Neural progenitor cell (in vitro differentiated cells): ENCODE measurements around the gene PYCR2.

ENCODE experiments used
- EZH2 ChIP-seq: fragments of 200-600 bp; sonication (generic); IDR thresholded peaks from 2 replicates; pipeline ENCODE4 v1.6.1; 2017; ENCODE audit warnings: antibody characterized with exemption, mild to moderate bottlenecking, moderate library complexity
- TF ChIP-seq, protein P1 (sequence below): fragments of 200-600 bp; sonication (generic); IDR thresholded peaks from 2 replicates; pipeline ENCODE4 v1.5.1; 2017; ENCODE audit warnings: antibody characterized with exemption, mild to moderate bottlenecking

DNA sequence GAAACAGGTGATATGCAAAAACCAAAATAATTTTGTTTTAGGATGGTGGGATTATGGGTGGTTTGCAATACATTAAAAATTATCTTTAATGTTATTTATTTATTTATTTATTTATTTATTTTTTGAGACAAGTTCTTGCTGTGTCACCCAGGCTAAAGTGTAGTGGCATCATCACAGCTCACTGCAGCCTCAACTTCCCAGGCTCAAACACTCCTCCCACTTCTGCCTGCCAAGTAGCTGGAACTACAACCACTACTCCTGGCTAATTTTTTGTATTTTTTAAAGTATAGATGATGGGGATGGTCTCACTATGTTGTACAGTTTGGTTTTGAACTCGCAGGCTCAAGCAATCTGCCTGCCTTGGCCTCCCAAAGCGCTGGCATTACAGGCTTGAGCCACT, 6.5 kb upstream of the PYCR2 start:
- TF ChIP-seq, protein P1, sequence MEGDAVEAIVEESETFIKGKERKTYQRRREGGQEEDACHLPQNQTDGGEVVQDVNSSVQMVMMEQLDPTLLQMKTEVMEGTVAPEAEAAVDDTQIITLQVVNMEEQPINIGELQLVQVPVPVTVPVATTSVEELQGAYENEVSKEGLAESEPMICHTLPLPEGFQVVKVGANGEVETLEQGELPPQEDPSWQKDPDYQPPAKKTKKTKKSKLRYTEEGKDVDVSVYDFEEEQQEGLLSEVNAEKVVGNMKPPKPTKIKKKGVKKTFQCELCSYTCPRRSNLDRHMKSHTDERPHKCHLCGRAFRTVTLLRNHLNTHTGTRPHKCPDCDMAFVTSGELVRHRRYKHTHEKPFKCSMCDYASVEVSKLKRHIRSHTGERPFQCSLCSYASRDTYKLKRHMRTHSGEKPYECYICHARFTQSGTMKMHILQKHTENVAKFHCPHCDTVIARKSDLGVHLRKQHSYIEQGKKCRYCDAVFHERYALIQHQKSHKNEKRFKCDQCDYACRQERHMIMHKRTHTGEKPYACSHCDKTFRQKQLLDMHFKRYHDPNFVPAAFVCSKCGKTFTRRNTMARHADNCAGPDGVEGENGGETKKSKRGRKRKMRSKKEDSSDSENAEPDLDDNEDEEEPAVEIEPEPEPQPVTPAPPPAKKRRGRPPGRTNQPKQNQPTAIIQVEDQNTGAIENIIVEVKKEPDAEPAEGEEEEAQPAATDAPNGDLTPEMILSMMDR = no peak
- no peak for TF ChIP-seq EZH2
